Fibroblast of lung (primary cell): ENCODE measurements around the gene GRIPAP1. TPM values are rescaled to one million over a fixed set of nuclear protein-coding genes. Genes with fewer than 3 reads are reported as not detected.

Experiments used
- DNase-seq, 2 donors: peaks; one replicate each; pipeline versions ENCODE4 v3.0.0 to v3.0.0-alpha.2; 2010; ENCODE audit warnings: low read depth in 2 of 2
- H2AFZ ChIP-seq: 2 replicates; pipeline ENCODE4 v1.5.1; 2012; ENCODE audit warnings: low read length, control low read depth, inconsistent platforms
- H3K27ac ChIP-seq: 2 replicates; pipeline ENCODE4 v1.5.1; 2011; ENCODE audit warnings: low read length, control low read depth; ENCODE audit not compliant: insufficient read depth
- H3K27me3 ChIP-seq: 2 replicates; pipeline ENCODE4 v1.5.1; 2011; ENCODE audit warnings: mild to moderate bottlenecking, low read length; ENCODE audit not compliant: control insufficient read depth, insufficient read depth
- H3K36me3 ChIP-seq: 2 replicates; pipeline ENCODE4 v1.5.1; 2011; ENCODE audit warnings: low read length; ENCODE audit not compliant: control insufficient read depth, insufficient read depth
- H3K4me1 ChIP-seq: 2 replicates; pipeline ENCODE4 v1.5.1; 2011; ENCODE audit warnings: low read length; ENCODE audit not compliant: control insufficient read depth, insufficient read depth; ENCODE audit errors: extremely low read depth
- H3K4me2 ChIP-seq: 2 replicates; pipeline ENCODE4 v1.5.1; 2011; ENCODE audit warnings: low read length, control low read depth; ENCODE audit not compliant: insufficient read depth; ENCODE audit errors: extremely low read depth
- H3K4me3 ChIP-seq, 4 experiments: fragments of 200-600 bp in 1 of 4; sonication (generic) in 1 of 4; replicated peaks in 1 of 4; 2 replicates each; pipeline ENCODE4 v1.5.1; 2011 to 2016; ENCODE audit warnings: low read length in 4 of 4, low read depth in 3 of 4, mild to moderate bottlenecking in 3 of 4, control low read depth in 2 of 4, inconsistent platforms in 1 of 4, mixed read lengths in 1 of 4; ENCODE audit not compliant: insufficient read depth in 1 of 4; ENCODE audit errors: control extremely low read depth in 1 of 4
- H3K79me2 ChIP-seq: 2 replicates; pipeline ENCODE4 v1.5.1; 2012; ENCODE audit warnings: mild to moderate bottlenecking, low read length, inconsistent platforms; ENCODE audit not compliant: control insufficient read depth, insufficient read depth
- H3K9ac ChIP-seq: 2 replicates; pipeline ENCODE4 v1.5.1; 2011; ENCODE audit warnings: mild to moderate bottlenecking, low read length, control low read depth; ENCODE audit not compliant: insufficient read depth
- H3K9me3 ChIP-seq: 2 replicates; pipeline ENCODE4 v1.5.1; 2012; ENCODE audit warnings: low read depth, low read length; ENCODE audit not compliant: control insufficient read depth, insufficient read depth
- H4K20me1 ChIP-seq: 2 replicates; pipeline ENCODE4 v1.5.1; 2011; ENCODE audit warnings: low read length; ENCODE audit not compliant: control insufficient read depth, insufficient read depth; ENCODE audit errors: extremely low read depth
- CTCF ChIP-seq, 2 donors: IDR thresholded peaks in 1 of 2; conservative IDR thresholded peaks in 1 of 2; 1 replicate in 1 of 2; 2 replicates in 1 of 2; pipeline ENCODE4 v1.5.1; 2011 to 2012; ENCODE audit warnings: low read length in 2 of 2, control low read depth in 1 of 2, inconsistent platforms in 1 of 2, low read depth in 1 of 2, mild to moderate bottlenecking in 1 of 2
- EZH2 ChIP-seq: IDR thresholded peaks from 2 replicates; pipeline ENCODE4 v1.5.1; 2012; ENCODE audit warnings: low read length, control low read depth, mild to moderate bottlenecking; ENCODE audit errors: missing control alignments
- polyA plus RNA-seq, 2 donors: library from polyadenylated mRNA; depleted of rRNA in 1 of 2; stranded (reverse) in 1 of 2; unstranded in 1 of 2; fragments of >200 nt; gene quantifications; 2 replicates each; pipeline ENCODE4 v1.2.1, GENCODE V29; 2011 to 2012; ENCODE audit warnings: missing spikeins in 1 of 2
- total RNA-seq: library from RNA; depleted of rRNA; stranded (reverse); fragments of >200 nt; gene quantifications from 2 replicates; pipeline ENCODE4 v1.2.1, GENCODE V29; 2014

GRIPAP1 gene
- total and polyA plus RNA-seq, 2 donors (not counting 1 experiment from before 2014, with no cell fraction given): 18.5 to 26.4 TPM

GRCh38 chrX:48958635-48959094 lies 43.4 kb downstream of the GRIPAP1 start:
- H3K79me2 ChIP-seq: peaks cover 27% of the 10 kb centered on the region
- H3K27me3 ChIP-seq: no peaks in the 10 kb centered on the region
- no peaks in the 10 kb centered on the region for H3K9me3 ChIP-seq
- peaks cover 5% of the 10 kb centered on the region for H3K4me1 ChIP-seq
- peak overlapping the region; percentile 39 to 65 (median 46) for H3K4me3 ChIP-seq
- H3K9ac ChIP-seq: peak overlapping the region; percentile 48
- H2AFZ ChIP-seq: peak overlapping the region; percentile 41
- H3K27ac ChIP-seq: peak overlapping the region; percentile 99
- TF ChIP-seq EZH2 (no peak), CTCF (conservative IDR thresholded peaks at IDR 0.05 in 1 of 2, IDR thresholded peaks at IDR 0.05 in 1 of 2; ENCODE audit: low read depth in 1 of 2, low read length in 2 of 2) (no peak)
- peak overlapping the region; percentile 66 for H3K4me2 ChIP-seq
- no peaks in the 10 kb centered on the region for H4K20me1 ChIP-seq
- no peaks in the 10 kb centered on the region for H3K36me3 ChIP-seq
- DNase-seq: peak; percentile 61 to 66

GRCh38 chrX:48957827-48958634 lies 44.0 kb downstream of the GRIPAP1 start:
- Histone ChIP-seq H3K4me1 (peaks cover 5% of the 10 kb centered on the region), H3K9ac (peak overlapping the region; percentile 85), H3K27me3 (no peaks in the 10 kb centered on the region), H3K4me3 (peak overlapping the region; percentile 57 to 81 (median 71)), H3K36me3 (no peaks in the 10 kb centered on the region), H3K4me2 (peak overlapping the region; percentile 35), H3K9me3 (no peaks in the 10 kb centered on the region), H2AFZ (peak overlapping the region; percentile 65), H4K20me1 (no peaks in the 10 kb centered on the region), H3K79me2 (peaks cover 33% of the 10 kb centered on the region), H3K27ac (peak overlapping the region; percentile 99)
- DNase-seq: peak; percentile 97 to 98
- TF ChIP-seq CTCF (conservative IDR thresholded peaks at IDR 0.05 in 1 of 2, IDR thresholded peaks at IDR 0.05 in 1 of 2; ENCODE audit: low read depth in 1 of 2, low read length in 2 of 2) (no peak), EZH2 (no peak)

- Histone ChIP-seq H3K4me3 (peak within 1 kb of the TSS; percentile 57 to 81 (median 71)), H2AFZ (peak within 1 kb of the TSS; percentile 65)
- no peak for DNase-seq
These were observed 44.6 kb downstream of the GRIPAP1 start, which contains the start of gene OTUD5 for GRCh38 chrX:48957477-48957826. OTUD5 (minus strand) TSS chrX:48957607; CDS start chrX:48957570, 37 bp downstream.

More at GRCh38 chrX:48957477-48957826, 44.6 kb downstream of the GRIPAP1 start, which contains the start of gene OTUD5:
- H3K9ac ChIP-seq: peak within 1 kb of the TSS; percentile 85
- peaks cover 5% of the 10 kb centered on the region for H3K4me1 ChIP-seq
- H3K79me2 ChIP-seq: peaks cover 37% of the 10 kb centered on the region
- no peaks in the 10 kb centered on the region for H4K20me1 ChIP-seq
- H3K27me3 ChIP-seq: no peaks in the 10 kb centered on the region
- H3K9me3 ChIP-seq: no peaks in the 10 kb centered on the region
- no peaks in the 10 kb centered on the region for H3K36me3 ChIP-seq
- TF ChIP-seq CTCF (conservative IDR thresholded peaks at IDR 0.05 in 1 of 2, IDR thresholded peaks at IDR 0.05 in 1 of 2; ENCODE audit: low read depth in 1 of 2, low read length in 2 of 2): no peak
- no peak for TF ChIP-seq EZH2
- H3K4me2 ChIP-seq: peak within 1 kb of the TSS; percentile 80
- H3K27ac ChIP-seq: peak within 1 kb of the TSS; percentile 99
